SK-N-SH (cell line): ENCODE results near the gene NOL7. TPM values are rescaled to one million over a fixed set of nuclear protein-coding genes. Genes with fewer than 3 reads are reported as not detected.
A peak's percentile ranks its signal among the peaks of the same experiment; 100 is the strongest.

ENCODE experiments used
- CTCF ChIA-PET: fragments of 300-600, 350-600 bp; formaldehyde crosslinking; extraction: SDS; loops from one replicate; lab custom pipeline; 2021; lab: Yijun Ruan, JAX
- POLR2A ChIA-PET: fragments of 350-600 bp; sonication (Branson Sonifier 250); formaldehyde crosslinking; extraction: SDS; loops from one replicate; lab custom pipeline; 2020; ENCODE audit warnings: antibody characterized with exemption, inconsistent platforms; lab: Yijun Ruan, JAX
- DNase-seq: peaks from one replicate; pipeline ENCODE4 v3.0.0; 2012
- H2AFZ ChIP-seq: fragments of 200-600 bp; sonication (generic); 2 replicates; pipeline ENCODE4 v1.8.1; 2016; ENCODE audit warnings: antibody characterized with exemption, mild to moderate bottlenecking, low read depth
- H3F3A ChIP-seq: fragments of 200-600 bp; sonication (generic); replicated peaks from 2 replicates; pipeline ENCODE3; 2016; ENCODE audit warnings: antibody characterized with exemption, mild to moderate bottlenecking; ENCODE audit not compliant: insufficient read depth
- H3K27ac ChIP-seq, 2 experiments: fragments of 200-500 bp in 1 of 2; fragments of 200-600 bp in 1 of 2; sonication (Bioruptor generic) in 1 of 2; sonication (generic), shearing (Covaris generic) in 1 of 2; 2 replicates each; pipeline versions ENCODE4 v1.5.1 to v1.6.1; 2014 to 2016; ENCODE audit warnings: low read depth in 2 of 2, inconsistent platforms in 1 of 2, low read length in 1 of 2, mild to moderate bottlenecking in 1 of 2, mixed read lengths in 1 of 2
- H3K27me3 ChIP-seq: fragments of 200-600 bp; sonication (generic), shearing (Covaris generic); 2 replicates; pipeline ENCODE4 v1.6.1; 2016; ENCODE audit warnings: mixed run types; ENCODE audit not compliant: insufficient read depth
- H3K36me3 ChIP-seq, 2 experiments: fragments of 200-500 bp in 1 of 2; fragments of 200-600 bp in 1 of 2; sonication (Bioruptor generic) in 1 of 2; sonication (generic) in 1 of 2; replicated peaks in 1 of 2; 2 replicates each; pipeline versions ENCODE3 to v1.5.1; 2014 to 2016; ENCODE audit warnings: low read length in 1 of 2, mild to moderate bottlenecking in 1 of 2; ENCODE audit not compliant: insufficient read depth in 2 of 2, control insufficient read depth in 1 of 2
- H3K4me1 ChIP-seq, 2 experiments: fragments of 200-500 bp in 1 of 2; fragments of 200-600 bp in 1 of 2; sonication (Bioruptor generic) in 1 of 2; sonication (generic), shearing (Covaris generic) in 1 of 2; 2 replicates each; pipeline versions ENCODE4 v1.5.1 to v1.6.1; 2014 to 2016; ENCODE audit warnings: low read depth in 1 of 2, low read length in 1 of 2, mixed run types in 1 of 2; ENCODE audit not compliant: insufficient read depth in 2 of 2, control insufficient read depth in 1 of 2
- H3K4me2 ChIP-seq: fragments of 200-600 bp; sonication (generic), shearing (Covaris generic); 2 replicates; pipeline ENCODE4 v1.6.1; 2017; ENCODE audit warnings: mixed run types
- H3K4me3 ChIP-seq, 2 experiments: fragments of 200-500 bp in 1 of 2; fragments of 200-600 bp in 1 of 2; sonication (Bioruptor generic) in 1 of 2; sonication (generic), shearing (Covaris generic) in 1 of 2; 2 replicates each; pipeline versions ENCODE4 v1.5.1 to v1.8.1; 2014 to 2016; ENCODE audit warnings: low read depth in 2 of 2, inconsistent platforms in 1 of 2, low read length in 1 of 2, mild to moderate bottlenecking in 1 of 2, mixed read lengths in 1 of 2, moderate library complexity in 1 of 2
- H3K79me2 ChIP-seq: fragments of 200-600 bp; sonication (generic); 2 replicates; pipeline ENCODE4 v1.8.1; 2017; ENCODE audit warnings: mild to moderate bottlenecking; ENCODE audit not compliant: insufficient read depth
- H3K9ac ChIP-seq: fragments of 200-600 bp; sonication (generic); 2 replicates; pipeline ENCODE4 v1.6.1; 2017; ENCODE audit warnings: mixed run types
- H3K9me2 ChIP-seq: fragments of 200-600 bp; sonication (generic); 2 replicates; pipeline ENCODE4 v1.6.1; 2017; ENCODE audit warnings: mixed run types
- H3K9me3 ChIP-seq: fragments of 200-600 bp; sonication (generic); 2 replicates; pipeline ENCODE4 v1.6.1; 2017; ENCODE audit warnings: mixed run types, mild to moderate bottlenecking, moderate library complexity
- H4K20me1 ChIP-seq: fragments of 200-600 bp; sonication (generic); 2 replicates; pipeline ENCODE4 v1.6.1; 2017; ENCODE audit warnings: mild to moderate bottlenecking, mixed run types; ENCODE audit not compliant: insufficient read depth
- CHD2 ChIP-seq: fragments of 150-350 bp; IDR thresholded peaks from 2 replicates; pipeline ENCODE4 v1.6.1; 2018; ENCODE audit warnings: low read length; ENCODE audit not compliant: partially characterized antibody
- ELF1 ChIP-seq: IDR thresholded peaks from 2 replicates; pipeline ENCODE4 v1.4.0; 2012
- FOSL2 ChIP-seq: IDR thresholded peaks from 2 replicates; pipeline ENCODE4 v1.4.0; 2012; ENCODE audit warnings: low read depth, mild to moderate bottlenecking, moderate library complexity, borderline replicate concordance
- FOXJ3 ChIP-seq: sonication (generic); formaldehyde crosslinking; IDR thresholded peaks from 2 replicates; pipeline ENCODE4 v1.5.1; 2020; ENCODE audit warnings: mild to moderate bottlenecking, missing genetic modification reagents
- GABPA ChIP-seq: IDR thresholded peaks from 2 replicates; pipeline ENCODE4 v1.4.0; 2012; ENCODE audit warnings: low read depth, mild to moderate bottlenecking
- JUND ChIP-seq: IDR thresholded peaks from 2 replicates; pipeline ENCODE4 v1.4.0; 2012
- MXI1 ChIP-seq: IDR thresholded peaks from 2 replicates; pipeline ENCODE4 v1.6.1; 2012; ENCODE audit warnings: mild to moderate bottlenecking, low read depth, low read length, improper control_type of control experiment
- NRF1 ChIP-seq: IDR thresholded peaks from 2 replicates; pipeline ENCODE4 v1.6.1; 2012; ENCODE audit warnings: low read depth, mild to moderate bottlenecking, low read length
- POLR2AphosphoS5 ChIP-seq: IDR thresholded peaks from 2 replicates; pipeline ENCODE4 v1.6.1; 2012; ENCODE audit warnings: low read depth, low read length
- RCOR1 ChIP-seq: fragments of 150-350 bp; IDR thresholded peaks from 2 replicates; pipeline ENCODE4 v1.6.1; 2017; ENCODE audit warnings: antibody characterized with exemption, low read length
- RFX5 ChIP-seq: IDR thresholded peaks from 2 replicates; pipeline ENCODE4 v1.6.1; 2012; ENCODE audit warnings: mild to moderate bottlenecking, improper control_type of control experiment, low read length
- SIN3A ChIP-seq: IDR thresholded peaks from 2 replicates; pipeline ENCODE4 v1.6.1; 2012; ENCODE audit warnings: low read depth, mild to moderate bottlenecking, low read length, moderate library complexity, borderline replicate concordance
- SMC3 ChIP-seq: IDR thresholded peaks from 2 replicates; pipeline ENCODE4 v1.6.1; 2012; ENCODE audit warnings: low read depth, low read length, improper control_type of control experiment
- TAF1 ChIP-seq: IDR thresholded peaks from 2 replicates; pipeline ENCODE4 v1.6.1; 2012; ENCODE audit warnings: low read depth, mild to moderate bottlenecking, low read length, moderate library complexity, borderline replicate concordance
- YY1 ChIP-seq: IDR thresholded peaks from 2 replicates; pipeline ENCODE4 v1.4.0; 2012; ENCODE audit warnings: low read depth, mild to moderate bottlenecking
- WGBS: methylation state at CpG from one replicate; pipeline ENCODE4 v1.1.6; 2017; ENCODE audit warnings: low lambda C conversion rate; 5-methylcytosine and 5-hydroxymethylcytosine counted together
- polyA plus RNA-seq, 3 experiments: library from polyadenylated mRNA; depleted of rRNA; stranded (reverse); fragments of >200 nt; gene quantifications; 2 replicates each; pipeline ENCODE4 v1.2.3, GENCODE V29; 2012
- TF ChIP-seq, protein P1 (sequence below): IDR thresholded peaks from 2 replicates; pipeline ENCODE4 v1.6.1; 2012; ENCODE audit warnings: mild to moderate bottlenecking, low read depth, low read length, moderate library complexity
- TF ChIP-seq, protein P2 (sequence below): fragments of 150-350 bp; IDR thresholded peaks from 2 replicates; pipeline ENCODE4 v1.6.1; 2017; ENCODE audit warnings: antibody characterized with exemption, low read length, low read depth, borderline replicate concordance
- TF ChIP-seq, protein P3 (sequence below): fragments of 200-600 bp; sonication (generic); IDR thresholded peaks from 2 replicates; pipeline ENCODE4 v1.6.1; 2017; ENCODE audit warnings: antibody characterized with exemption, mild to moderate bottlenecking, moderate library complexity
- TF ChIP-seq, protein P4 (sequence below): IDR thresholded peaks from 2 replicates; pipeline ENCODE4 v1.4.0; 2012; ENCODE audit warnings: low read depth
- TF ChIP-seq, protein P5 (sequence below): IDR thresholded peaks from 2 replicates; pipeline ENCODE4 v1.4.0; 2012; ENCODE audit warnings: low read depth, borderline replicate concordance
- TF ChIP-seq, protein P6 (sequence below): IDR thresholded peaks from 2 replicates; pipeline ENCODE4 v1.4.0; 2012; ENCODE audit warnings: low read depth, borderline replicate concordance

The NOL7 gene
- polyA plus RNA-seq (2012; rRNA removed) = 75.7 and 103 TPM in 2 replicates
- 114 and 122 TPM in 2 replicates for polyA plus RNA-seq (2012; cell fraction: cytosol; rRNA removed)
- 44.5 and 67.5 TPM in 2 replicates for polyA plus RNA-seq (2012; cell fraction: nucleus; rRNA removed)

DNA sequence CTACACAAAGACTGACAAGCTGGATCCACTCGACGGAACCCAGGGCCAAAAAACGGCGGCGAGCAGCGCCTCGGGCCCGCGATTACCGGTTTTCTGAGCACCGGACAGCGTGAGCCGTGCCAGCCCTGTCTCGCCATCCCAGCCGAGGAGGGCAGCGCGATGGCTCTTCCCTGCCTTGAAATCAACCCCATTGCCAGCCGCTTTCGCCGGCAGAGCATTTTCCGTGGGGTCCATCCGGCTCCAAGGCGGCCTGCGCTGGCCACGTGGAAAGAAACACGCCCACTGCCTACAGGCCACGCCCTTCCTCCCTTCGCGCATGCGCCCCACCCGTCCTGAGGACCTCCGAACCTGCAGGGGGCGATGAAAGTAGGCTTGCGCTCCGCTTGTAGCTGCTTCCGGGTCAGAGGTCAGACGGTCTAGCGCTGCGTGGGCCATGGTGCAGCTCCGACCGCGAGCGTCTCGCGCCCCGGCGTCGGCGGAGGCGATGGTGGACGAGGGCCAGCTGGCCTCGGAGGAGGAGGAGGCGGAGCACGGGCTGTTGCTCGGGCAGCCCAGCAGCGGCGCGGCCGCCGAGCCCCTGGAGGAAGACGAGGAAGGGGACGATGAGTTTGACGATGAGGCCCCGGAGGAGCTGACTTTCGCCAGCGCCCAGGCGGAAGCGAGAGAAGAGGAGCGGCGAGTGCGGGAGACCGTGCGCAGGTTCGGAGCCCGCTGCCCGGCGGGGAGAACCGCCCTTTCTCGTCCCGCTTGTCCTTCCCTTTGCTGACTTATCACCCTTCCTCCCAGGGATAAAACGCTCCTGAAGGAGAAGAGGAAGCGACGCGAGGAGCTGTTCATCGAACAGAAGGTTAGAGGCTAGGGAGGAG is at the start of gene NOL7:
Gene NOL7 (plus strand): TSS at position 410 of the 866 bp plus-strand sequence. CDS start 24 bp downstream, at position 434.
- peaks cover 59% of the 10 kb centered on the region for H3K79me2 ChIP-seq

More for the DNA sequence above, at the start of gene NOL7:
- TF ChIP-seq CHD2 (peak; percentile 94), NRF1 (peak; percentile 88), SIN3A (peak; percentile 87; the same call in 1 of the 2 replicates), FOSL2 (no peak), SMC3 (0 out of 2 replicates have a peak, but pooled peaks have one; percentile 7), RCOR1 (peak; percentile 59), GABPA (peak; percentile 91), TAF1 (peak; percentile 95), YY1 (peak; percentile 78), JUND (no peak), FOXJ3 (peak; percentile 10; the same call in 1 of the 2 replicates), RFX5 (no peak), MXI1 (peak; percentile 99), ELF1 (peak; percentile 85), POLR2AphosphoS5 (peak; percentile 95)
- TF ChIP-seq, protein P1, sequence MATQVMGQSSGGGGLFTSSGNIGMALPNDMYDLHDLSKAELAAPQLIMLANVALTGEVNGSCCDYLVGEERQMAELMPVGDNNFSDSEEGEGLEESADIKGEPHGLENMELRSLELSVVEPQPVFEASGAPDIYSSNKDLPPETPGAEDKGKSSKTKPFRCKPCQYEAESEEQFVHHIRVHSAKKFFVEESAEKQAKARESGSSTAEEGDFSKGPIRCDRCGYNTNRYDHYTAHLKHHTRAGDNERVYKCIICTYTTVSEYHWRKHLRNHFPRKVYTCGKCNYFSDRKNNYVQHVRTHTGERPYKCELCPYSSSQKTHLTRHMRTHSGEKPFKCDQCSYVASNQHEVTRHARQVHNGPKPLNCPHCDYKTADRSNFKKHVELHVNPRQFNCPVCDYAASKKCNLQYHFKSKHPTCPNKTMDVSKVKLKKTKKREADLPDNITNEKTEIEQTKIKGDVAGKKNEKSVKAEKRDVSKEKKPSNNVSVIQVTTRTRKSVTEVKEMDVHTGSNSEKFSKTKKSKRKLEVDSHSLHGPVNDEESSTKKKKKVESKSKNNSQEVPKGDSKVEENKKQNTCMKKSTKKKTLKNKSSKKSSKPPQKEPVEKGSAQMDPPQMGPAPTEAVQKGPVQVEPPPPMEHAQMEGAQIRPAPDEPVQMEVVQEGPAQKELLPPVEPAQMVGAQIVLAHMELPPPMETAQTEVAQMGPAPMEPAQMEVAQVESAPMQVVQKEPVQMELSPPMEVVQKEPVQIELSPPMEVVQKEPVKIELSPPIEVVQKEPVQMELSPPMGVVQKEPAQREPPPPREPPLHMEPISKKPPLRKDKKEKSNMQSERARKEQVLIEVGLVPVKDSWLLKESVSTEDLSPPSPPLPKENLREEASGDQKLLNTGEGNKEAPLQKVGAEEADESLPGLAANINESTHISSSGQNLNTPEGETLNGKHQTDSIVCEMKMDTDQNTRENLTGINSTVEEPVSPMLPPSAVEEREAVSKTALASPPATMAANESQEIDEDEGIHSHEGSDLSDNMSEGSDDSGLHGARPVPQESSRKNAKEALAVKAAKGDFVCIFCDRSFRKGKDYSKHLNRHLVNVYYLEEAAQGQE = peak; percentile 35; the same call in 1 of the 2 replicates
- TF ChIP-seq, protein P2, sequence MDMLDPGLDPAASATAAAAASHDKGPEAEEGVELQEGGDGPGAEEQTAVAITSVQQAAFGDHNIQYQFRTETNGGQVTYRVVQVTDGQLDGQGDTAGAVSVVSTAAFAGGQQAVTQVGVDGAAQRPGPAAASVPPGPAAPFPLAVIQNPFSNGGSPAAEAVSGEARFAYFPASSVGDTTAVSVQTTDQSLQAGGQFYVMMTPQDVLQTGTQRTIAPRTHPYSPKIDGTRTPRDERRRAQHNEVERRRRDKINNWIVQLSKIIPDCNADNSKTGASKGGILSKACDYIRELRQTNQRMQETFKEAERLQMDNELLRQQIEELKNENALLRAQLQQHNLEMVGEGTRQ = peak; percentile 32; the same call in 1 of the 2 replicates
- TF ChIP-seq, protein P3, sequence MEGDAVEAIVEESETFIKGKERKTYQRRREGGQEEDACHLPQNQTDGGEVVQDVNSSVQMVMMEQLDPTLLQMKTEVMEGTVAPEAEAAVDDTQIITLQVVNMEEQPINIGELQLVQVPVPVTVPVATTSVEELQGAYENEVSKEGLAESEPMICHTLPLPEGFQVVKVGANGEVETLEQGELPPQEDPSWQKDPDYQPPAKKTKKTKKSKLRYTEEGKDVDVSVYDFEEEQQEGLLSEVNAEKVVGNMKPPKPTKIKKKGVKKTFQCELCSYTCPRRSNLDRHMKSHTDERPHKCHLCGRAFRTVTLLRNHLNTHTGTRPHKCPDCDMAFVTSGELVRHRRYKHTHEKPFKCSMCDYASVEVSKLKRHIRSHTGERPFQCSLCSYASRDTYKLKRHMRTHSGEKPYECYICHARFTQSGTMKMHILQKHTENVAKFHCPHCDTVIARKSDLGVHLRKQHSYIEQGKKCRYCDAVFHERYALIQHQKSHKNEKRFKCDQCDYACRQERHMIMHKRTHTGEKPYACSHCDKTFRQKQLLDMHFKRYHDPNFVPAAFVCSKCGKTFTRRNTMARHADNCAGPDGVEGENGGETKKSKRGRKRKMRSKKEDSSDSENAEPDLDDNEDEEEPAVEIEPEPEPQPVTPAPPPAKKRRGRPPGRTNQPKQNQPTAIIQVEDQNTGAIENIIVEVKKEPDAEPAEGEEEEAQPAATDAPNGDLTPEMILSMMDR = peak; percentile 81
- TF ChIP-seq, protein P4, sequence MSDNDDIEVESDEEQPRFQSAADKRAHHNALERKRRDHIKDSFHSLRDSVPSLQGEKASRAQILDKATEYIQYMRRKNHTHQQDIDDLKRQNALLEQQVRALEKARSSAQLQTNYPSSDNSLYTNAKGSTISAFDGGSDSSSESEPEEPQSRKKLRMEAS = peak; percentile 100
- TF ChIP-seq, protein P5, sequence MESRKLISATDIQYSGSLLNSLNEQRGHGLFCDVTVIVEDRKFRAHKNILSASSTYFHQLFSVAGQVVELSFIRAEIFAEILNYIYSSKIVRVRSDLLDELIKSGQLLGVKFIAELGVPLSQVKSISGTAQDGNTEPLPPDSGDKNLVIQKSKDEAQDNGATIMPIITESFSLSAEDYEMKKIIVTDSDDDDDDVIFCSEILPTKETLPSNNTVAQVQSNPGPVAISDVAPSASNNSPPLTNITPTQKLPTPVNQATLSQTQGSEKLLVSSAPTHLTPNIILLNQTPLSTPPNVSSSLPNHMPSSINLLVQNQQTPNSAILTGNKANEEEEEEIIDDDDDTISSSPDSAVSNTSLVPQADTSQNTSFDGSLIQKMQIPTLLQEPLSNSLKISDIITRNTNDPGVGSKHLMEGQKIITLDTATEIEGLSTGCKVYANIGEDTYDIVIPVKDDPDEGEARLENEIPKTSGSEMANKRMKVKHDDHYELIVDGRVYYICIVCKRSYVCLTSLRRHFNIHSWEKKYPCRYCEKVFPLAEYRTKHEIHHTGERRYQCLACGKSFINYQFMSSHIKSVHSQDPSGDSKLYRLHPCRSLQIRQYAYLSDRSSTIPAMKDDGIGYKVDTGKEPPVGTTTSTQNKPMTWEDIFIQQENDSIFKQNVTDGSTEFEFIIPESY = no peak
- TF ChIP-seq, protein P6, sequence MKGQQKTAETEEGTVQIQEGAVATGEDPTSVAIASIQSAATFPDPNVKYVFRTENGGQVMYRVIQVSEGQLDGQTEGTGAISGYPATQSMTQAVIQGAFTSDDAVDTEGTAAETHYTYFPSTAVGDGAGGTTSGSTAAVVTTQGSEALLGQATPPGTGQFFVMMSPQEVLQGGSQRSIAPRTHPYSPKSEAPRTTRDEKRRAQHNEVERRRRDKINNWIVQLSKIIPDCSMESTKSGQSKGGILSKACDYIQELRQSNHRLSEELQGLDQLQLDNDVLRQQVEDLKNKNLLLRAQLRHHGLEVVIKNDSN = peak; percentile 80
- Histone ChIP-seq H4K20me1 (peaks cover 14% of the 10 kb centered on the region), H3K27ac (peak within 1 kb of the TSS; percentile 93 to 95), H3K9me2 (no peaks in the 10 kb centered on the region), H2AFZ (peak within 1 kb of the TSS; percentile 85), H3K9ac (peak within 1 kb of the TSS; percentile 91), H3K4me3 (peak within 1 kb of the TSS; percentile 96 to 99), H3K27me3 (no peaks in the 10 kb centered on the region), H3K36me3 (peaks cover 27 to 33% of the 10 kb centered on the region in 2 experiments), H3K9me3 (no peaks in the 10 kb centered on the region), H3K4me1 (peaks cover 5 to 24% of the 10 kb centered on the region in 2 experiments; a peak in 3 of 4 replicates), H3F3A (peaks cover 15% of the 10 kb centered on the region), H3K4me2 (peak within 1 kb of the TSS; percentile 88)
- ChIA-PET CTCF (interaction anchor here (0.6 to 3.5 kb wide), 27 partner anchors 9 to 284 kb away, joined by 3 to 30 read pairs (median 4); partner anchors contain the start of genes GFOD1 and SIRT5), POLR2A (interaction anchor here (0.7 to 4.1 kb wide), 14 partner anchors 10 to 287 kb away, joined by 3 to 33 read pairs (median 4); partner anchors contain the start of genes GFOD1, RANBP9, SIRT5 and TBC1D7)
- under 1% methylated on average over 43 of the region's 85 CpGs for WGBS
- DNase-seq = peak; percentile 99
